Regular cardiac myocyte (primary cell): ENCODE results near the gene POLD2. TPM values are rescaled to one million over a fixed set of nuclear protein-coding genes. Genes with fewer than 3 reads are reported as not detected.

Experiments
- total RNA-seq: library from RNA; depleted of rRNA; stranded (reverse); fragments of >200 nt; gene quantifications from 2 replicates; pipeline ENCODE4 v1.2.3, GENCODE V29; 2014

POLD2 gene
- 61.2 and 146 TPM in 2 replicates for total RNA-seq

DNA sequence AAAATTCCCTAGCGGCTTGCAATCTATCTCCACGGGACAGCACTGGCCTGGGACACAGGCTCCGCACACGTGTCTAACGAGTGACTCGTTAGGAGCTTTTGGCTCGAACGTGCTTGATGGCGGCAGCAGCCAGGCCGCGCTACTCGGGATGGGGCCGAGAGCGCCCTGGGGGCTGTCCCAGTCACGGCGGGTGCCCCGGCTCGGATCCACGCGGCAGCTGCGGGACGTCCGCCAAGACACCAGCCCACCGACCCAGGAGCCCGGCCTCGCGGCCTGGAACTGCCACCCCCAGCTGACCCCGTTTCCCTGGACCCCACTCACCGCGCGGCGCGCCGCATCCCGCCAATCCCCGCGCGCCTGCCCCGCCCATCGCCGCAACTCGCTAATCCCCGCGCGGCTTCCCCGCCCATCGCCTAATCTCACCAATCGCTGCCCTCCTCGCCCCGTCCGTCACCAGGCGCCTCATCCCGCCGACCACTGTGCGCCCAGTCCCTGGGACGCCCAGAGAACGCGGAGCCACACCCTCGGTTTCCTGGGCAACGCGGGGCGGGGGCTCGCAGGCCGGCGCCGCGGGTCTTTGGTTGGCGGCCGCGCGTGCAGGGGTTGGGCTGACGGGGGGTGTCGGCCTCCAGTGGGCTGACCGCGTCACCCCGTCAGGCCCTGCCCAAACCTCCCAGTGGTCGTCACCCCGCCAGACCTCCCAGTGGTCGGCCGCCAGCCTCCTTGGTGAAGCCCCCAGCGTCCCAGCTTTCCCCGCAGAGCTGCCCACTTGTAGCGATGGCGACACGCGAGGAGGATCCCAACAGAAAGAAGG lies at the start of gene POLD2:
POLD2 (minus strand) TSS at position 359 of the 814 bp plus-strand sequence. CDS start 1,495 bp downstream, outside the sequence.

GRCh38 chr7:44141221-44141850 lies 18.0 kb upstream of the POLD2 start, which contains the start of gene MYL7:
Gene MYL7, minus strand, starts transcription at chr7:44141332. Its CDS starts 27 bp downstream, at chr7:44141305.

DNA sequence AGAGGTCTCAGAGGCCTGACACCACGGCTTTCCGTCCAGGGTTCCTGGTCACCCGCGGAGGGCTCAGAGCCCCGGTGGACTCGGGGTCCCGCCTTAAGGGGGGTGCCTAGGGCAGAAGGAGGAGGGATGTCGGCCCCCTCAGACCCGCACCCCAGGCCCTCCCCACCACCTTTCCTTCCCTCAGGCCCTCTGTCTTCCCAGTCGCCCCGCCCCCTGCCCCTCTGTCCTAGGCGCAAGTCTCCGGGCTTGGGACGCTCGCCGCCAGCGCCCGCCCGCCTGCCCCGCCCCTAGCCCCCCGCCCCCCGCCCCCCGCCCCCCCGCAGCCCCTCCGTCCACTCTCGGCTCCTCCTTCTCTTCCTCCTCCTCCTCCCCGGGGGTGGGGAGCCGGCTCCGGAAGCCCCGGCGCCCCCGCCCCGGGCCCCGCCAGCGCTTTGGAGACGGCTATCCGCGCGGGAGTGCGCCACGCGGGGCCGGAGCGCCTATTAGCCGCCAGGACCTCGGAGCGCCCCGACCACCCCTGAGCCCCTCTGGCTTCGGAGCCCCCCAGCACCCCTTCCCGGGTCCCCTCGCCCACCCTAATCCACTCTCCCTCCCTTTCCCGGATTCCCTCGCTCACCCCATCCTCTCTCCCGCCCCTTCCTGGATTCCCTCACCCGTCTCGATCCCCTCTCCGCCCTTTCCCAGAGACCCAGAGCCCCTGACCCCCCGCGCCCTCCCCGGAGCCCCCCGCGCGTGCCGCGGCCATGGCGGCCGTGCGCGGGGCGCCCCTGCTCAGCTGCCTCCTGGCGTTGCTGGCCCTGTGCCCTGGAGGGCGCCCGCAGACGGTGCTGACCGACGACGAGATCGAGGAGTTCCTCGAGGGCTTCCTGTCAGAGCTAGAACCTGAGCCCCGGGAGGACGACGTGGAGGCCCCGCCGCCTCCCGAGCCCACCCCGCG lies 19.2 kb downstream of the POLD2 start, which contains the start of gene AEBP1:
AEBP1 (plus strand) TSS at position 423 of the 937 bp plus-strand sequence; CDS start at position 744, 321 bp downstream.

DNA sequence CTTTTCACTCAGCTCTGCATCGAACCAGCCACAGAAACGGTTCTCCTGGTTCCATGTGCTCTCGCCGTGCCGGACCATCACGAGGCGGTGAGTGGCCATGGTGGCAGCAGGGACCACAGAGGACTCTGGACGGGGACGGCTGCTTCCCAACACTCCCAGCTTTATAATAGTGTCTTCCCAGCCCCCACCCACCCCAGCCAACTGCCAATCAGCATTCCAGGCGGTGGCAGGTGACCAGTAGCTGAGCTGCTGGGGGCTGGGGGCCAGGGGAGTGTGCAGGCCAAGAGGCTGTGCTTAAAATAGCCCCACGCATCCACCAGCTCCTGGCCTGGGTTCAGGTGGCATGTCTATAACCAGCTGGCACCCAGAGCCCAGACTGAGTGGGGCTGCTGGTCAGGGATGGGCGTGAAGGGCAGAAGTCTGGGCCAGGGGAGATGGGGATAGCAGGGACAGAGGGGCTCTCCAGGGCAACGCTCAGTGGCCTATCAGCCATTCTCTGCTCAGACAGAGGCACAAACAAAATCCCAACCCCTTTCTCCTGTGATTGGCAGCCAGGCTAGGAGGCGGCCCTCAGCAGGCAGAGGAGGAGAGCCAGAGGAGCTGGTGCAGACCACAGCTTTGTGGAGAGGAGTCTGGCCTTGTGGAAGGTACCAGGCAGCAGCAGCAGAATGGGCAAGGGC lies 57.8 kb downstream of the POLD2 start, which contains the start of gene PGAM2:
PGAM2 (minus strand) TSS at position 137 of the 680 bp plus-strand sequence; CDS start at position 99, 38 bp downstream.

Other genes with a start within 250 kb of the POLD2 start
- gene URGCP, start 217.0 kb downstream of the POLD2 start, total RNA-seq, result 27.6 and 31.6 TPM in 2 replicates
- gene UBE2D4, start 197.1 kb downstream of the POLD2 start, total RNA-seq, result 5.4 and 17.8 TPM in 2 replicates
- not detected in 2 replicates for gene SPDYE1, start 125.7 kb downstream of the POLD2 start, total RNA-seq
- gene DBNL, start 78.8 kb downstream of the POLD2 start, total RNA-seq, result 136 and 219 TPM in 2 replicates
- gene PGAM2, start 58.0 kb downstream of the POLD2 start, total RNA-seq, result 0.56 TPM in 1 of 2 replicates, not detected in the other
- 10.9 and 20.0 TPM in 2 replicates for gene POLM, start 41.0 kb downstream of the POLD2 start, total RNA-seq
- gene AEBP1, start 19.2 kb downstream of the POLD2 start, total RNA-seq, result 31.2 and 34.1 TPM in 2 replicates
- gene MYL7, start 17.8 kb upstream of the POLD2 start, total RNA-seq, result not detected in 2 replicates
- gene GCK, start 65.9 kb upstream of the POLD2 start, total RNA-seq, result 0.38 and 0.85 TPM in 2 replicates
- 78.6 and 159 TPM in 2 replicates for gene YKT6, start 77.4 kb upstream of the POLD2 start, total RNA-seq
- gene CAMK2B, start 202.0 kb upstream of the POLD2 start, total RNA-seq, result 0.19 and 0.28 TPM in 2 replicates